Ascending aorta (tissue), 2 donors: ENCODE data around the gene KDM2B. TPM values are rescaled to one million over a fixed set of nuclear protein-coding genes. Genes with fewer than 3 reads are reported as not detected.

ENCODE experiments used
- DNase-seq, 2 donors: peaks; one replicate each; pipeline ENCODE4 v3.0.0-alpha.2; 2019; ENCODE audit warnings: low spot score in 2 of 2
- H3K27ac ChIP-seq, 2 donors: fragments of 200-600 bp; sonication (generic); one replicate each; pipeline ENCODE4 v1.5.1; 2016 to 2017; ENCODE audit warnings: mild to moderate bottlenecking in 1 of 2
- H3K27me3 ChIP-seq: fragments of 200-600 bp; sonication (generic); one replicate; pipeline ENCODE4 v1.5.1; 2017
- H3K36me3 ChIP-seq, 2 donors: fragments of 200-600 bp; sonication (generic); one replicate each; pipeline ENCODE4 v1.5.1; 2016
- H3K4me1 ChIP-seq, 2 donors: fragments of 200-600 bp; sonication (generic); one replicate each; pipeline ENCODE4 v1.5.1; 2016 to 2017; ENCODE audit warnings: mild to moderate bottlenecking in 1 of 2
- H3K4me3 ChIP-seq, 2 donors: fragments of 200-600 bp; sonication (generic); one replicate each; pipeline ENCODE4 v1.5.1; 2016 to 2017; ENCODE audit warnings: mild to moderate bottlenecking in 1 of 2
- H3K9me3 ChIP-seq, 2 donors: fragments of 200-600 bp; sonication (generic); one replicate each; pipeline ENCODE4 v1.5.1; 2016
- CTCF ChIP-seq, 3 experiments: fragments of 200-600 bp in 2 of 3; fragments of 450-650 bp in 1 of 3; sonication (generic) in 2 of 3; IDR thresholded peaks; one replicate each; pipeline ENCODE4 v1.5.1; 2016 to 2019; ENCODE audit warnings: antibody characterized with exemption in 3 of 3, mild to moderate bottlenecking in 1 of 3, moderate library complexity in 1 of 3
- intact Hi-C: fragments of 100-400 bp; cut with DNase I; formaldehyde crosslinking; loops from one replicate; pipeline ENCODE4 v1.15.1; 2023
- total RNA-seq: library from RNA; depleted of rRNA; stranded (reverse); fragments of >200 nt; gene quantifications from one replicate; pipeline ENCODE4 v1.1.0, GENCODE V29; 2016

Gene KDM2B
- total RNA-seq, 1 donor from 2014 or later, result 17.3 TPM

DNA sequence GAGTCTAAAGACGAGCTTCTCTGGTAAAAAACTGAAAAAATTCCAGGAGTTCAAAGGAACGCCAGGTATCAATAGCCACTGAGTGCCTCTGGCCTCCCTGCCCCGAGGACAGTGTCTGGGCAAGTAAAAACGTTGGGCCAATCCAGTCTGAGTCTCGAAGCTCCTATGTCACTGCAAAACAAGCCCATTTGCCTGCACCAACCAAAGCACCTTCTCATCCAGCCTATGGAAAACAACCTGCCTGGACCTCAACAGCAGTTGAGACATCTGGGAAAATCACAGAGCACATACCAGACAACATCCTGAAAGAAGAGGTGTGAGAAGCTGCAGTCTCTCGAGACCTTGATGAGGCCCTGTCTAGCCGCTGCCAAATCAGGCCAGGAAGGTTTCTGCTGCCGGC is 124.3 kb downstream of the KDM2B start:
- Histone ChIP-seq H3K36me3 (no peaks in the 10 kb centered on the region), H3K27me3 (no peaks in the 10 kb centered on the region), H3K4me3 (no peak overlapping the region), H3K27ac (no peak overlapping the region), H3K9me3 (no peaks in the 10 kb centered on the region), H3K4me1 (no peaks in the 10 kb centered on the region)
- TF ChIP-seq CTCF (IDR thresholded peaks at IDR 0.05), result no peak
- intact Hi-C loops, result no loop called here
- DNase-seq, result no peak

GRCh38 chr12:121455766-121456420 is 124.9 kb downstream of the KDM2B start:
- Histone ChIP-seq H3K4me1 (no peaks in the 10 kb centered on the region), H3K27me3 (no peaks in the 10 kb centered on the region), H3K36me3 (no peaks in the 10 kb centered on the region), H3K4me3 (no peak overlapping the region), H3K9me3 (no peaks in the 10 kb centered on the region), H3K27ac (no peak overlapping the region)
- DNase-seq, result no peak
- no peak for TF ChIP-seq CTCF (IDR thresholded peaks at IDR 0.05)
- intact Hi-C loops, result no loop called here

- Histone ChIP-seq H3K27ac (no peak overlapping the region), H3K4me1 (no peaks in the 10 kb centered on the region), H3K4me3 (no peak overlapping the region), H3K9me3 (no peaks in the 10 kb centered on the region), H3K27me3 (no peaks in the 10 kb centered on the region), H3K36me3 (no peaks in the 10 kb centered on the region)
- intact Hi-C loops, result no loop called here
- DNase-seq, result no peak
- no peak for TF ChIP-seq CTCF (IDR thresholded peaks at IDR 0.05)
These were observed 125.9 kb downstream of the KDM2B start for GRCh38 chr12:121454921-121455320.

DNA sequence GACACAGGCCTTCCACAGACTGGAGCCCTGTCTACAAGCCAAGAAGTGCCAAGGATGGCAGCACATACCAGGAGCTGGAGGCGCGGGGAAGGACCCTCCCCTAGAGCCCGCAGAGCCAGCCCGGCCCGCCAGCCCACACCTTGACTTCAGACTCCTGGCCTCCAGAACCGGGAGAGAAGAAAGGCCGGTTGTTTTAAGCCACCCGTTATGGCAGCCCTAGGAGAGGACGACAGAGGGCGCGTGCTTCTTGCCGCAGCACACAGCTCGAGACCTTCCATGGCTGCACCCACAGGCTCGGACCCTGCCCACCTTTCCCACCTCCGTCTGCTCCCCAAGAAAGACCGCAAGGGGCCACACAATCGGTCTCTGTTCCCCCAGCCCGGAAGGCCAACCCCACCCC is 127.2 kb downstream of the KDM2B start:
- H3K4me3 ChIP-seq, result no peak overlapping the region
- no peaks in the 10 kb centered on the region for H3K36me3 ChIP-seq
- no peaks in the 10 kb centered on the region for H3K4me1 ChIP-seq
- no peak overlapping the region for H3K27ac ChIP-seq
- DNase-seq, result no peak
- H3K27me3 ChIP-seq, result no peaks in the 10 kb centered on the region
- no peaks in the 10 kb centered on the region for H3K9me3 ChIP-seq
- intact Hi-C loops, result no loop called here
- TF ChIP-seq CTCF (IDR thresholded peaks at IDR 0.05), result no peak

GRCh38 chr12:121452985-121453360 is 127.8 kb downstream of the KDM2B start:
- Histone ChIP-seq H3K27me3 (no peaks in the 10 kb centered on the region), H3K36me3 (no peaks in the 10 kb centered on the region), H3K4me3 (no peak overlapping the region), H3K27ac (peak overlapping the region in 1 of 2 donors; percentile 66), H3K9me3 (no peaks in the 10 kb centered on the region), H3K4me1 (peaks cover 0 to under 1% of the 10 kb centered on the region in 2 donors)
- TF ChIP-seq CTCF (IDR thresholded peaks at IDR 0.05), result no peak
- intact Hi-C loops, result no loop called here
- no peak for DNase-seq
